Sigmoid colon (tissue), 4 donors: Measurements from ENCODE around the gene APBA1.

Experiments
- CTCF ChIP-seq, 4 experiments: fragments of 450-650 bp in 3 of 4; fragments of 200-600 bp in 1 of 4; IDR thresholded peaks; one replicate each; pipeline ENCODE4 v1.5.1; 2016 to 2019; ENCODE audit warnings: antibody characterized with exemption in 4 of 4, mild to moderate bottlenecking in 3 of 4, moderate library complexity in 2 of 4
- EP300 ChIP-seq, 4 donors: sonication (generic); formaldehyde crosslinking; IDR thresholded peaks; one replicate each; pipeline ENCODE4 v1.6.1; 2017; ENCODE audit warnings: antibody characterized with exemption in 4 of 4
- POLR2A ChIP-seq, 2 donors: fragments of 450-650 bp; IDR thresholded peaks; one replicate each; pipeline ENCODE4 v1.6.1; 2016; ENCODE audit warnings: antibody characterized with exemption in 2 of 2, mild to moderate bottlenecking in 2 of 2, moderate library complexity in 2 of 2
- POLR2AphosphoS5 ChIP-seq, 4 donors: sonication (generic); formaldehyde crosslinking; IDR thresholded peaks; one replicate each; pipeline ENCODE4 v1.6.1; 2017; ENCODE audit warnings: antibody characterized with exemption in 4 of 4

GRCh38 chr9:69603656-69604055 lies 68.5 kb downstream of the APBA1 start:
- TF ChIP-seq CTCF (IDR thresholded peaks at IDR 0.05) (no peak), POLR2AphosphoS5 (IDR thresholded peaks at IDR 0.05) (no peak), POLR2A (IDR thresholded peaks at IDR 0.05) (no peak), EP300 (IDR thresholded peaks at IDR 0.05) (no peak)
